Measurements from ENCODE around the gene CSTPP1.

CSTPP1 gene

GRCh38 chr11:46936138-46937110, at the start of gene CSTPP1:
CSTPP1 (plus strand) TSS chr11:46936761; CDS start chr11:46936806, 45 bp downstream.
- DNase-seq (ENCODE audit: low read depth), result peak; percentile 85

- DNase-seq (ENCODE audit: low read depth), result no peak
Observed at GRCh38 chr11:46888636-46889035, 47.9 kb upstream of the CSTPP1 start.

GRCh38 chr11:46889251-46889650, 47.3 kb upstream of the CSTPP1 start:
- no peak for DNase-seq (ENCODE audit: low read depth)

GRCh38 chr11:46889689-46890475, 46.7 kb upstream of the CSTPP1 start:
- peak; percentile 28 for DNase-seq (ENCODE audit: low read depth)

GRCh38 chr11:46890665-46891064, 45.9 kb upstream of the CSTPP1 start:
- DNase-seq (ENCODE audit: low read depth), result no peak

GRCh38 chr11:46892109-46892508, 44.5 kb upstream of the CSTPP1 start:
- no peak for DNase-seq (ENCODE audit: low read depth)

- DNase-seq (ENCODE audit: low read depth), result no peak
Observed at GRCh38 chr11:46892838-46893237, 43.7 kb upstream of the CSTPP1 start.

- no peak for DNase-seq (ENCODE audit: low read depth)
Observed at GRCh38 chr11:46894506-46894905, 42.1 kb upstream of the CSTPP1 start.

- no peak for DNase-seq (ENCODE audit: low read depth)
Observed at GRCh38 chr11:46894961-46895360, 41.6 kb upstream of the CSTPP1 start.

GRCh38 chr11:46895821-46896220, 40.7 kb upstream of the CSTPP1 start:
- DNase-seq (ENCODE audit: low read depth), result no peak

- no peak for DNase-seq (ENCODE audit: low read depth)
Observed at GRCh38 chr11:46896719-46897406, 39.7 kb upstream of the CSTPP1 start.

- DNase-seq (ENCODE audit: low read depth), result no peak
Observed at GRCh38 chr11:46898396-46899095, 38.0 kb upstream of the CSTPP1 start.

- no peak for DNase-seq (ENCODE audit: low read depth)
Observed at GRCh38 chr11:46899501-46900025, 37.0 kb upstream of the CSTPP1 start.

- DNase-seq (ENCODE audit: low read depth), result no peak
Observed at GRCh38 chr11:46900091-46900746, 36.3 kb upstream of the CSTPP1 start.

- DNase-seq (ENCODE audit: low read depth), result no peak
Observed at GRCh38 chr11:46901156-46901555, 35.4 kb upstream of the CSTPP1 start.

GRCh38 chr11:46902694-46903093, 33.9 kb upstream of the CSTPP1 start:
- no peak for DNase-seq (ENCODE audit: low read depth)

GRCh38 chr11:46903846-46904245, 32.7 kb upstream of the CSTPP1 start:
- DNase-seq (ENCODE audit: low read depth), result no peak

GRCh38 chr11:46905806-46906205, 30.8 kb upstream of the CSTPP1 start:
- no peak for DNase-seq (ENCODE audit: low read depth)

GRCh38 chr11:46906609-46907041, 29.9 kb upstream of the CSTPP1 start:
- no peak for DNase-seq (ENCODE audit: low read depth)

- no peak for DNase-seq (ENCODE audit: low read depth)
Observed at GRCh38 chr11:46907606-46908005, 29.0 kb upstream of the CSTPP1 start.

Measured in stimulated activated CD8-positive, alpha-beta memory T cell treated with anti-CD3 and anti-CD28 coated beads, Interleukin-12 subunit alpha, Interleukin-12 subunit beta, amount 100 ng/mL, for 4 hours (primary cell).